ENCODE data around the gene ARHGAP29. TPM values are rescaled to one million over a fixed set of nuclear protein-coding genes. Genes with fewer than 3 reads are reported as not detected.

Gene ARHGAP29
- total RNA-seq, 4 donors from 2014 or later: 56.2 to 115 (median 77.7) TPM

- TF ChIP-seq CTCF (IDR thresholded peaks at IDR 0.05): no peak
- no peak for TF ChIP-seq POLR2A (IDR thresholded peaks at IDR 0.05)
- intact Hi-C loops (cut with DNase I): no loop called here
- no peak overlapping the region for H3K27ac ChIP-seq
- no peaks in the 10 kb centered on the region for H3K27me3 ChIP-seq
- peaks cover 14 to 19% of the 10 kb centered on the region in 2 donors for H3K4me1 ChIP-seq
- H3K9me3 ChIP-seq: no peaks in the 10 kb centered on the region
- DNase-seq: no peak
- WGBS, 2 donors: 93 to 97% methylated on average over 11 of the region's 11 CpGs
- no peak overlapping the region for H3K4me3 ChIP-seq (replicated peaks in 1 of 3)
- H3K36me3 ChIP-seq: no peaks in the 10 kb centered on the region
Observed at GRCh38 chr1:94248956-94249688, 11.7 kb upstream of the ARHGAP29 start.

- intact Hi-C loops (cut with DNase I): no loop called here
- peak overlapping the region; percentile 48 to 89 (median 64) for H3K4me3 ChIP-seq (replicated peaks in 1 of 3)
- H3K36me3 ChIP-seq: no peaks in the 10 kb centered on the region
- no peaks in the 10 kb centered on the region for H3K27me3 ChIP-seq
- peak in 1 of 6 experiments; percentile 5 for TF ChIP-seq CTCF (IDR thresholded peaks at IDR 0.05)
- TF ChIP-seq POLR2A (IDR thresholded peaks at IDR 0.05): peak; percentile 88 to 98
- no peaks in the 10 kb centered on the region for H3K9me3 ChIP-seq
- H3K27ac ChIP-seq: peak overlapping the region; percentile 73 to 84 (median 82)
- DNase-seq: peak; percentile 89 to 90
- peaks cover 14 to 19% of the 10 kb centered on the region in 2 donors for H3K4me1 ChIP-seq
- WGBS, 2 donors: 0 to 1% methylated on average over 14 to 16 of the region's 103 CpGs
Observed at GRCh38 chr1:94247138-94248094, 10.0 kb upstream of the ARHGAP29 start.

- peaks cover 14 to 19% of the 10 kb centered on the region in 2 donors for H3K4me1 ChIP-seq
- no peaks in the 10 kb centered on the region for H3K27me3 ChIP-seq
- TF ChIP-seq CTCF (IDR thresholded peaks at IDR 0.05) (no peak), POLR2A (IDR thresholded peaks at IDR 0.05) (peak in 1 of 2 donors; percentile 3)
- no peaks in the 10 kb centered on the region for H3K9me3 ChIP-seq
- no peaks in the 10 kb centered on the region for H3K36me3 ChIP-seq
- peak overlapping the region; percentile 48 to 89 (median 64) for H3K4me3 ChIP-seq (replicated peaks in 1 of 3)
- intact Hi-C loops (cut with DNase I): no loop called here
- DNase-seq: peak; percentile 22 to 24
- H3K27ac ChIP-seq: peak overlapping the region; percentile 73 to 84 (median 82)
- 11 to 12% methylated on average over 11 of the region's 11 CpGs for WGBS, 2 donors
Observed at GRCh38 chr1:94246692-94247137, 9.3 kb upstream of the ARHGAP29 start.

GRCh38 chr1:94245747-94246438 lies 8.5 kb upstream of the ARHGAP29 start:
- intact Hi-C loops (cut with DNase I): no loop called here
- peaks cover 14 to 19% of the 10 kb centered on the region in 2 donors for H3K4me1 ChIP-seq
- no peaks in the 10 kb centered on the region for H3K9me3 ChIP-seq
- 82 to 86% methylated on average over 5 of the region's 5 CpGs for WGBS, 2 donors
- H3K27ac ChIP-seq: peak overlapping the region; percentile 73 to 84 (median 82)
- no peaks in the 10 kb centered on the region for H3K36me3 ChIP-seq
- TF ChIP-seq CTCF (IDR thresholded peaks at IDR 0.05) (no peak), POLR2A (IDR thresholded peaks at IDR 0.05) (no peak)
- no peaks in the 10 kb centered on the region for H3K27me3 ChIP-seq
- no peak for DNase-seq
- H3K4me3 ChIP-seq (replicated peaks in 1 of 3): peak overlapping the region in 1 of 3 donors; percentile 64

Measured in thyroid gland (tissue), 4 donors.